ENCODE data around the gene AP2M1.
"Not testable (repeated sequence)": the region's sequence is repeated elsewhere in the genome, so short reads cannot be mapped to it uniquely, and the experiment has no call there.

Gene AP2M1

GRCh38 chr3:184158404-184158803 is 16.3 kb upstream of the AP2M1 start:
- no peak for DNase-seq

GRCh38 chr3:184160456-184160855 is 14.2 kb upstream of the AP2M1 start:
- no peak for DNase-seq

DNA sequence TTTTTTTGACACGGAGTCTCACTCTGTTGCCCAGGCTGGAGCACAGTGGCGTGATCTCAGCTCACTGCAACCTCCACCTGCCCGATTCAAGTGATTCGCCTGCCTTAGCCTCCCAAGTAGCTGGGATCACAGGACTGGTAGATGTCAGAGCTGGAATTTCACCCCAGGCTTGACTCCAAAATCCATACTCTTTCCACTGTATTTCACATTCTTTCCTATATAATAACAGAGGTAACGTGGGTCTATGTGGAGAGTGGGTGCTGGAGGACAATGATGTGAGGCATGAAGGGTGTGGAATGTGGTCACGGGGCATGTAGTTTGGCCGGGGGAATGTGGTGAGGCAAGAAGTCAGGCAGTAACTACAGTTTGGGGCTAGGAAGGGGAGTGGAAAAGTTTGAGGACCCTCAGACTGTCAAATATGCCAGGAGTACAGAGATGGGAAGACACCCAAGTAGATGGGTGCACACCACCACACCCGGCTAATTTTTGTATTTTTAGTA is 12.0 kb upstream of the AP2M1 start:
- DNase-seq, result not testable (repeated sequence)

DNA sequence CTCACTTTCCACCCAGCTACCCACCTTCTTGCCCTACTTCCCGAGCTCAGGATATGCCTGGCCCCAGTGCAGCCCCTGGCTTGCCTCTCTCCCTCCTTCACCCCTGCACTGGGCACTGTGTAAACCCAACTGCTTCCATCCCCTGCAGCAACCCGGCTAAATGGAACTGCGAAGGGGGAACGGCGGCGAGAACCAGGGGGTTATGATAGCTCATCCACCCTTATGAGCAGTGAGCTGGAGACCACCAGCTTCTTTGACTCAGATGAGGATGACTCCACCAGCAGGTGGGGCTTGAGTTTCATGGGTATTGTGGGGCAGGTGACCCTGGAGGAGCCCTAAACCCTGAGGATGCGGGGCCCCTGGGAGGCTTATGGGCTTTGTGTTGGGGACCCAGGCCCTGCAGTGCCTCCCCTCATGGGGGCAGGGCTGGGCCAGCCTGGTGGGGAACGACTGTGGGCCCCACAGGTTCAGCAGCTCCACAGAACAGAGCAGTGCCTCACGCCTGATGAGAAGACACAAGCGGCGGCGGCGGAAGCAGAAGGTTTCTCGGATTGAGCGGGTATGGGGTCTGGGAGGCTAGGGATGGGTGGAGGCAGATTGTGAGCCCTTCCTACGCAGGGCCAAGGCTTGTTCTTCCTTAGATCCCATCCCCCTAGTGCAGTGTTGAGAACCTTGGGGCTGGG is 9.9 kb upstream of the AP2M1 start:
- DNase-seq, result no peak

DNA sequence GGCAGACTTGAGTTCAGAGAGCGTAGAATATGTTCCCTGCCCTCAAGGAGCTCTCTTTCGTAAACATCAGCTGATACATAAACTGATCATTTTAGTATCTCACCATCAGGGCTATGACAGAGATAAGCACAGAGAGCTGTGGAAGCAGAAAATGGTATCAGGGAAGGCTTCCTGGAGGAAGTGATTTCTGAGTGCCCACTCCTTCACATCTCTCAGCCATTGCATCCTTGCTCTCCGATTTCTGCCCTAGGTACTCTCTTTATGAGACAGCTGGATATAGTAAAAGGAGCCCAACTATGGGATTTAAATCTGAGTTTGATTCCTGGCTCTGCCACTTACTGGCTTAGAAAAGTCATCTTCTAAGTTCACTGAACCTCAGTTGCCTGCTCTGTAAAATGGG is 9.1 kb upstream of the AP2M1 start:
- DNase-seq, result no peak

GRCh38 chr3:184166671-184167070 is 8.0 kb upstream of the AP2M1 start:
- no peak for DNase-seq

DNA sequence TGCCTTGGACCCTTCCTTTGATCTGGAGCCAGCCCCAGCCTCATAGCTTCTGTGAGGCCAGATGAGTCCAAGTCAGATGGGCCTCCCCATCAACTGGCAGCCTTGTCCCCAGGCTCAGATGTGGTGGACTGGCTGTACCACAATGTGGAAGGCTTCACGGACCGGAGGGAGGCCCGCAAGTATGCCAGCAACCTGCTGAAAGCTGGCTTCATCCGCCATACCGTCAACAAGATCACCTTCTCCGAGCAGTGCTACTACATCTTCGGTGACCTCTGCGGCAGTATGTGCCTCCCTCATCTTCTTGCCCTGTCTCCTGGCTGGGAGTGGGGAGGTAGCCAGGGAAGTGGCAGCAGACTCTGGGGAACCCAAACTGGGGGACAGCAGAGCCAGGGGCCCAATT is 6.9 kb upstream of the AP2M1 start:
- no peak for DNase-seq

DNA sequence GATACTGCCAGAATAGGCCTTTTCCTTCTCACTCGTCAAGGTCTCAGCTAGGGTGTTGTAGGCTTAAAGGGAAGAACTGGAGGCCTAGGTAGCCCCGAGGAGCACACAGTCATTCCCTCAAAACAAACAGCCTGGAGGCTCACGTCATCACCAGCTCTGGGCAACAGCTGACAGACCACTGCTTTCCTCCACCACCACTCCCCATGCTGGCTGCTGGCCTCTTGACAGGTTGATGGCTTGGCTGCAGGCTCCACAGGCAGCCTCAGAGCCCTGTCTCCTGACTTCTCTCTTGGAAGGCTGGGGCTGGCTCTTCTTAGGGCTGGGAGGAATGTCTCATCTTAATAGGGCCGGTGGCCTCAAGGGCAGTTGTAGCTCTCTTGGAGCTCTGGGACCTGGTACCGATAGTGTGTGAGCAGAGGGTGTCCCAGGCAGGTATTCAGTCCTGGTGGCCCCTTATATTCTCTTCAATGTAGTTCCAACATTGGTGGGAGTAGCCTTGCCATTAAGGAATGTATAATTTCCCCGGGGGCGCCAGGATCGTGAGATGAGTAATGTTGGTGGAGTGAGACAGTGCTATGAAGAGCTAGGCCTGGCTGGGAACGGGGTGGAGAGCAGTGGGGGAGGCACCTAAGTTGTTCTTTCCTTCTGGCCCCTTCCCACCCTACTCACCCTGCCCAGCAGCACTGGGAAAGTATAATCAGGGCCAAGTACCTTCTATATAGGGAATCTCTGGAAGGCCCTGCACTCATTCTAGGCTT is 6.1 kb upstream of the AP2M1 start:
- no peak for DNase-seq

GRCh38 chr3:184169896-184170875 is 4.5 kb upstream of the AP2M1 start:
- no peak for DNase-seq

DNA sequence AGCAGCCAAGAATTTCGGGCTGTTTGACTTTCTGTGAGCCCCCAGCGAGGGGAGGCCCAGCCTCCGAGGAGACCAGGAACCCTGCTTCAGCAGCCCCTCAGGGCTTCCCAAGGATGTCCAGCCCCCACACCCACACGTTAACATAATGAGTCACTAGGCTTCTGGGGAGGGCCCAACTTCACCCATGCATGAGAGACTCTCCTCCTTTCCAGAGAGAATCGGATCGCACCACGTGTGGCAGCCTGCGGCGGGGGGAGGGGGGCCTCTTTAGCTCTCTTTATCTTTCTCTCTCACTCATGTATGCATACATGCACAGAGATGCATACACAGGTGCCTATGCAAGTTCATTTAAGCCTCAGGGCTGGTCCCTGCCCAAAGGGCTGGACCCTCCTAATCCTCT is 3.1 kb upstream of the AP2M1 start:
- DNase-seq, result no peak

GRCh38 chr3:184172681-184173373 is 1.8 kb upstream of the AP2M1 start:
- DNase-seq, result no peak

- DNase-seq, result no peak
These were observed 1.3 kb upstream of the AP2M1 start for GRCh38 chr3:184173374-184173722.

DNA sequence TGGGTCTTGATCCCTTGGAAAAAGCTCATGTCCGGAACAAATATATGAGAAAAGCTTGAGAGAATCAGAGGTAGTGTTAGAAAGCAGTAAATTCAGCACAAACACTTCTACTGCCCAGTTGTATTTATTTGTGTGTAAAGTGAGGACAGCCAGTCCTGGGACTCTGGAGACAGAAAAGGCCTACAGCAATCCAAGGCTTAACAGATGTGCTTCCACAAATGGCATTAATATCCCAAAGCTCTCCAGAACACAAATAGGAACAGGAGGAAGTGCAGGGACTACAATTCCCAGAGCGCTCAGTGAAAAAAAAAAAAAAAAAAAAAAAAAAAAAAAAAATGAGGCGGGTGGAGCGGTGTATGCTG is 390 bp upstream of the AP2M1 start:
- no peak for DNase-seq

DNA sequence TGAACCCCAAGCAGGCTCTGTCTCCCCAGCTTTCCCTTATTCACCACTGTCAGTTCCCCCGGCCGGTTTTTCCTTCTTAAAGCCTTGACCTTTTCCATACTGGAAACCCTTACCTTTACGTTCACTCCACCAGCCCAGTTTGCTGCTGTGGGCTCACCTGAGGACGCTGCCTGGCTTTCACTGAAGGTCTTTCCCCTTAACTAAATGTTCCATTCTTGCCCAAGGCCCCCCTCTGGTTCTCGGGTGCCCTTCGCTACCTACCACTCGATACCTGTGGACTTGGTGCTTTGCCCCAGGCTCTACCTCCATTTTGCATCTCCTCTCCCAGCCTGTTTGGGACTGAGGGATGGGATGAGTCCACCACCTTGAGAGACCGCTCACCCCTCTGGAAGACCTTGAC is 851 bp downstream of the AP2M1 start:
- DNase-seq, result no peak

DNA sequence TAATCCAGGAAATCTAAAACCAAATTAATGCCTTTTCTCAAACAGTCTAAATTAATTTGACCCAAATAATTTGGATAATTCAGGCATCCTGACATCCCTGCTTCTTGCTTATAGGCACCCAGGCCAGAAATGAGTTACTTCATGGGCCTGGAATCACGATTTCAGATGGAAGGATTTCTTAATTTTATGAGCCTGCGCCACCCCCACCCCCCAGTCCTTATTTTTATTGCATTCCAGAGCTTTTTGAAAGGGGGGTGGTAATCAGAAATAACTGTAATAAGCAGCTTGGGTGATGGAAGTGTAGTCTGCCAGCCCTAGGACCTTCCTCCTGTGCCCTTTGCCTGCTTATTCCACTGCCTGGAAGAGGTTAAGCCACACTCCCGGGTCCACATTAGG is 1.3 kb downstream of the AP2M1 start:
- DNase-seq, result no peak

DNA sequence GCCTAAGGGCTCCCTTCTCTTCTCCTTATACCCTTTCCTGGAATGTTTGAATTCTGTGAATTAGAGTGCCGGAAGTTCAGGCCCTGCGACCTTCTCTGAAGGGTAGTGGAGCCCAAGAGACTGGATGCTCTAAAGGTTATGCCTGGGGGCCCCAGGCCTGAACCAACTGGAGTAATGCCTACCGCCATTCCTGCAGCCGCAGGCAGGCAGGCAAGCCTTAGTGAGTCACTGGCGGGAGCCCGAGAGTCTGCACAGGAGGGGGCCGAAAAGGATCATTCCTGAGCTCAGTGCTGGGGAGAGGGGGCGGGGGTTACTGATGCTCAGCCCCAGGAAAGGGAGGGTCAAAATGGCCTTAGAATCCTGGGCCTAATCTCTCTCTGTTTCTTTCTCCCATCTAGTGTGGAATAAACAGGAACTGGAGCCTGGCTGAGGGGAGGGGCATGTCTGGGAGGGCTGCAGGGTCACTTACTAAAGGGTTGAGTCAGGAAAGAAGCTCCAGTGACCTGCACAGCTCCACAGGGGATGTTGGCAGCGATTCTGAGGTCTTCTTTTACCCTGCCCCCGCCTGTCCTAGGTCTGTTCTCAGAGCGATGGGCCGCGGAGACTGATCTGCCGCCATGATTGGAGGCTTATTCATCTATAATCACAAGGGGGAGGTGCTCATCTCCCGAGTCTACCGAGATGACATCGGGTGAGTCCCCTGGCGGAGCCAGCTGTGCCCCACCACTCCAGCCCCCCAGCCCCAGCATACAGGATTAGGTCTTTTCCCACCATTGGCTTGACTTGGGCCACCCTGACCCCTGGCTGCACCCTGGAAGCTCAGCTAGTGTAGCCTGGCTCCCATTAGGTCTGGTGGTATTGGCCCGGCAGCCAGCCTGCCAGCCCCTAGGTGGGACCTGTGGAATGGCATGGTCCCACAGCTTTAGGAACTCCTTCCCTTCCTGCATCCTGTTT is 2.0 kb downstream of the AP2M1 start:
- DNase-seq, result no peak

DNA sequence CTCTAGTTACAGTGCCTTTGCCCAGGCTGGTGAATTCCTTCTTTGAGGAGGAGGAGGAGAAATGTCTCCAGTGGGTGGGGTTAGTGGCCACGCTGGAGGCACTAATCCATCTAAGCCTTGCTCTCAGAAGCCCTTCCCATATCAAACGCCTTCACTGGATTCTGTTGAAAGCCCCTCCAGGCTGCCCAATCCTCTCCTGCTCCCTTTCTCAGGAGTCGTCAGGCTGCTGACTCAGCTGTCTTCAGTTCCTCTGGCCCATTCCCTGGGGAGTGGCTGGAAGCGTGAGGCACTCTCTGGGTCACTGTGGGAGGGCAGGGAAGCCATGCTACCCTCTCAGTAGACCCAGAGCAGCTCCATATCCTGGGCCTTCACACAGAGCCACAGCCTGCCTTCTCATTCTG is 2.7 kb downstream of the AP2M1 start:
- no peak for DNase-seq

GRCh38 chr3:184177767-184178306 is 3.2 kb downstream of the AP2M1 start:
- DNase-seq, result no peak

DNA sequence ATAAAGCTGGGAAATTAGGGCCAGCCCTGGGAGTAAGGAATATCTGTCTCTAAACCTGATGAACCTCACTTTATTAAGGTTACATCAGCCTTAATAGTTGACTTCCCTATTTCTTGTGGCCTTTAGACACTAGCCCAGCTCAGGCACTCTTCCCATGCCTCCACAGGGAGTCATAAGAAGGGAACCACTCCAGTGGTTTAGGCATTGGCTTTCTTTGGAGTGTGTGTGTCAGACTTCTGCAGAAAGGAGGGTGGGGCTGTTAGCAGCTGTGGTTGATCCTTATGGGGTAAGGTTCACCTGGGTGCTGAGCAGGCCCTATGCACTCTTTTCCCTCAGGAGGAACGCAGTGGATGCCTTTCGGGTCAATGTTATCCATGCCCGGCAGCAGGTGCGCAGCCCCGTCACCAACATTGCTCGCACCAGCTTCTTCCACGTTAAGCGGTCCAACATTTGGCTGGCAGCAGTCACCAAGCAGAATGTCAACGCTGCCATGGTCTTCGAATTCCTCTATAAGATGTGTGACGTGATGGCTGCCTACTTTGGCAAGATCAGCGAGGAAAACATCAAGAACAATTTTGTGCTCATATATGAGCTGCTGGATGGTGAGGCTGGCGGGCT is 4.0 kb downstream of the AP2M1 start:
- DNase-seq, result no peak

DNA sequence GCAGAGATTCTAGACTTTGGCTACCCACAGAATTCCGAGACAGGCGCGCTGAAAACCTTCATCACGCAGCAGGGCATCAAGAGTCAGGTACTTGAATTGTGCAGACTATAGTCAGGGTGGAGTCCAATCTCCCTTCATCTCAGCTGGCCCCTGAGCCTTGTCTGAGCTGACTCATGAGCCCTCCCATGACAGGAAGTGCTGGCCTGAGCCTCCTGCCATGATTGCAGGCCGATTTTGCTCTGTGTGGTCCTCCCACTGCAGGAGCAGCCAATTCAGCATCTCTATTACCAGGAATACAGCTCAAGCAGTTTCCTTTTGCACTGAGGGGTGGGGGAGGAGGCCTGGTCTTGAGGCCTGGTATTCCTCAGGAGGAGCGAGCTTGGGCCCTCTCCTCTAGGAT is 5.5 kb downstream of the AP2M1 start:
- DNase-seq, result no peak

DNA sequence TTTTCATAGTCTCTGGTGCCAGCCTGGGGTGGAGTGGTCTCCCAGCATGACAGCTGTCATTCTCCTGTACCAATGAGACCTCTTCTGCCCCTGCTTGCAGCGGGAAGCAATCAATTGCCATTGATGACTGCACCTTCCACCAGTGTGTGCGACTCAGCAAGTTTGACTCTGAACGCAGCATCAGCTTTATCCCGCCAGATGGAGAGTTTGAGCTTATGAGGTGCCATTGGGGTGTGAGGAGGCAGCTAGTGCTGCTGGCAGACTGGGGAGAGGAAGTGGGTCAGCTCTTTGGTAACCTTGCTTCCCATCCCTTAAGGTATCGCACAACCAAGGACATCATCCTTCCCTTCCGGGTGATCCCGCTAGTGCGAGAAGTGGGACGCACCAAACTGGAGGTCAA is 6.9 kb downstream of the AP2M1 start:
- no peak for DNase-seq
